CD4-positive, alpha-beta T cell treated with Interleukin-15 for 1 hour (primary cell): ENCODE measurements around the gene ZNF514.
"Not testable (repeated sequence)": the region's sequence is repeated elsewhere in the genome, so short reads cannot be mapped to it uniquely, and the experiment has no call there.

Source experiments
- DNase-seq: peaks from one replicate; pipeline ENCODE4 v3.0.0-alpha.2; 2020

ZNF514 gene

GRCh38 chr2:95122197-95122551, 37.5 kb downstream of the ZNF514 start:
- DNase-seq, result no peak

GRCh38 chr2:95121407-95122196, 38.0 kb downstream of the ZNF514 start, which contains the start of gene MRPS5:
Gene MRPS5, minus strand, starts transcription at chr2:95121808. Its CDS starts 17 bp downstream, at chr2:95121791.
- DNase-seq, result peak; percentile 75

GRCh38 chr2:95121093-95121406, 38.6 kb downstream of the ZNF514 start:
- DNase-seq, result no peak

GRCh38 chr2:95115418-95115817, 44.2 kb downstream of the ZNF514 start:
- peak; percentile 68 for DNase-seq

GRCh38 chr2:95113464-95113863, 46.2 kb downstream of the ZNF514 start:
- no peak for DNase-seq

GRCh38 chr2:95110395-95110794, 49.3 kb downstream of the ZNF514 start:
- DNase-seq, result no peak

GRCh38 chr2:95109260-95109659, 50.4 kb downstream of the ZNF514 start:
- no peak for DNase-seq

- DNase-seq, result no peak
Observed at GRCh38 chr2:95106081-95106480, 53.6 kb downstream of the ZNF514 start.

- DNase-seq, result no peak
Observed at GRCh38 chr2:95104606-95105005, 55.0 kb downstream of the ZNF514 start.

GRCh38 chr2:95099910-95100309, 59.7 kb downstream of the ZNF514 start:
- DNase-seq, result no peak

GRCh38 chr2:95098273-95098672, 61.4 kb downstream of the ZNF514 start:
- DNase-seq, result not testable (repeated sequence)
